ENCODE data around the gene GRID2. TPM values are rescaled to one million over a fixed set of nuclear protein-coding genes. Genes with fewer than 3 reads are reported as not detected.

Gene GRID2
- total and polyA plus RNA-seq, 11 donors = 0.29 to 0.38 (median 0.33) TPM; not detected in 8

GRCh38 chr4:93687304-93687703, 1383.5 kb downstream of the GRID2 start:
- ATAC-seq = no peak
- Histone ChIP-seq H3K4me3 (no peak overlapping the region), H3K4me1 (no peaks in the 10 kb centered on the region), H3K36me3 (no peaks in the 10 kb centered on the region), H3K9me3 (peaks cover 0 to 4% (median 0%) of the 10 kb centered on the region in 12 donors), H3K27ac (no peak overlapping the region), H3K27me3 (no peaks in the 10 kb centered on the region)
- intact Hi-C loops (cut with DNase I) = no loop called here
- TF ChIP-seq CTCF (IDR thresholded peaks at IDR 0.05) = no peak
- TF ChIP-seq POLR2A (IDR thresholded peaks at IDR 0.05) = no peak
- DNase-seq = no peak

GRCh38 chr4:93688978-93689377, 1385.2 kb downstream of the GRID2 start:
- intact Hi-C loops (cut with DNase I) = no loop called here
- no peaks in the 10 kb centered on the region for H3K27me3 ChIP-seq
- WGBS, 4 donors = 81 to 92% (median 88%) methylated on average over 4 of the region's 4 CpGs
- no peaks in the 10 kb centered on the region for H3K36me3 ChIP-seq
- H3K9me3 ChIP-seq = no peaks in the 10 kb centered on the region
- no peak overlapping the region for H3K27ac ChIP-seq
- H3K4me3 ChIP-seq = no peak overlapping the region
- no peak for TF ChIP-seq CTCF (IDR thresholded peaks at IDR 0.05)
- TF ChIP-seq POLR2A (IDR thresholded peaks at IDR 0.05) = no peak
- H3K4me1 ChIP-seq = no peaks in the 10 kb centered on the region
- ATAC-seq = no peak
- DNase-seq = no peak

GRCh38 chr4:93693141-93693540, 1389.4 kb downstream of the GRID2 start:
- ATAC-seq (no peak), DNase-seq (no peak)
- 67 to 84% (median 75%) methylated on average over 3 of the region's 3 CpGs for WGBS, 4 donors
- H3K36me3 ChIP-seq = no peaks in the 10 kb centered on the region
- TF ChIP-seq CTCF (IDR thresholded peaks at IDR 0.05) = no peak
- H3K9me3 ChIP-seq = no peaks in the 10 kb centered on the region
- H3K27me3 ChIP-seq = no peaks in the 10 kb centered on the region
- H3K27ac ChIP-seq = no peak overlapping the region
- no peaks in the 10 kb centered on the region for H3K4me1 ChIP-seq
- H3K4me3 ChIP-seq = no peak overlapping the region
- intact Hi-C loops (cut with DNase I) = no loop called here

GRCh38 chr4:93698686-93699085, 1394.9 kb downstream of the GRID2 start:
- no peaks in the 10 kb centered on the region for H3K4me1 ChIP-seq
- 69 to 76% (median 71%) methylated on average over 1 of the region's 1 CpG for WGBS, 4 donors
- TF ChIP-seq CTCF (IDR thresholded peaks at IDR 0.05) (no peak), POLR2A (IDR thresholded peaks at IDR 0.05) (no peak)
- H3K27me3 ChIP-seq = no peaks in the 10 kb centered on the region
- no peak overlapping the region for H3K4me3 ChIP-seq
- no peaks in the 10 kb centered on the region for H3K36me3 ChIP-seq
- ATAC-seq (no peak), DNase-seq (no peak)
- intact Hi-C loops (cut with DNase I) = no loop called here
- H3K27ac ChIP-seq = no peak overlapping the region
- H3K9me3 ChIP-seq = no peaks in the 10 kb centered on the region
